Measurements from ENCODE around the gene MAF.

- TF ChIP-seq CTCF (IDR thresholded peaks at IDR 0.05; ENCODE audit: borderline replicate concordance, extremely low read depth, low read length, poor library complexity, severe bottlenecking) = no peak
- TF ChIP-seq EZH2 (IDR thresholded peaks at IDR 0.05; ENCODE audit: borderline replicate concordance, low read depth, low read length, severe bottlenecking) = no peak
These were observed 13.2 kb downstream of the MAF start for GRCh38 chr16:79587296-79587695.

Data from DND-41 (cell line).